ENCODE data around the gene OSCP1.
"Not testable (repeated sequence)": the region's sequence is repeated elsewhere in the genome, so short reads cannot be mapped to it uniquely, and the experiment has no call there.

Gene OSCP1, protein sequence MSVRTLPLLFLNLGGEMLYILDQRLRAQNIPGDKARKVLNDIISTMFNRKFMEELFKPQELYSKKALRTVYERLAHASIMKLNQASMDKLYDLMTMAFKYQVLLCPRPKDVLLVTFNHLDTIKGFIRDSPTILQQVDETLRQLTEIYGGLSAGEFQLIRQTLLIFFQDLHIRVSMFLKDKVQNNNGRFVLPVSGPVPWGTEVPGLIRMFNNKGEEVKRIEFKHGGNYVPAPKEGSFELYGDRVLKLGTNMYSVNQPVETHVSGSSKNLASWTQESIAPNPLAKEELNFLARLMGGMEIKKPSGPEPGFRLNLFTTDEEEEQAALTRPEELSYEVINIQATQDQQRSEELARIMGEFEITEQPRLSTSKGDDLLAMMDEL

DNA sequence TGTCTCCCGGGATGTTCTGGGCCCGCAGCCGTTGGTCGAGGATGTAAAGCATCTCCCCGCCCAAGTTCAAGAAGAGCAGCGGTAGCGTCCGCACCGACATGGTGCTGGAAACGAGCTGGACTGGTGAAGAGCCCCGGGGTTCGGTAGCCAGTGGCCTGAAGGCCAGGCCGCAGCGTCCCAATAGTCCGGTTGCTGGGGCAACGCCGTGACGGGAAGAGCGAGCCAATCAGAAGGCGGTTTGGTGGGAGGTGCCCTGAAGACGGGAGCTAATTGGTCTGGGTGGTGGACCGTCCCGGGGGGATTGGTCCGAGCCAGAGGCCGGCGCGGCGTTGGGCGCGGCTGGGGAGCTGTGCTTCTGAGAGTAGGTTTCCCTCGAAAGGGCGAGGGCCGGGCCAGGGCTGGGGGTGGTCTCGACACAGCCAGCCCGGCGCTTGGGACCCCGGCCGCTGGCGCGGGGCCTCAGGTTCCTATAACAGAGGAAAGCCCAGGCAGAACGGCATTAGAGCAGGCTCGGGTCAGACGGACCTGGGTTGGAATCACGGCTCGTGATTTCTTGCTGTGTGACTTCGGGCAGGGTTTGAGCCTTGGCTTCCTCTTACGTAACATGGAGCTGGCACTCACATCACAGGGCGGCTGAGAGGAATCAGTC lies at the start of gene OSCP1:
TSS of gene OSCP1 (minus strand) at position 182 of the 649 bp plus-strand sequence. CDS start at position 100, 82 bp downstream.
- DNase-seq (ENCODE audit: extremely low read depth, insufficient read length): peak; percentile 93
- no peaks in the 10 kb centered on the region for H3K27me3 ChIP-seq (replicated peaks; ENCODE audit: control insufficient read depth, insufficient read depth, low read length)
- TF ChIP-seq, protein P1, sequence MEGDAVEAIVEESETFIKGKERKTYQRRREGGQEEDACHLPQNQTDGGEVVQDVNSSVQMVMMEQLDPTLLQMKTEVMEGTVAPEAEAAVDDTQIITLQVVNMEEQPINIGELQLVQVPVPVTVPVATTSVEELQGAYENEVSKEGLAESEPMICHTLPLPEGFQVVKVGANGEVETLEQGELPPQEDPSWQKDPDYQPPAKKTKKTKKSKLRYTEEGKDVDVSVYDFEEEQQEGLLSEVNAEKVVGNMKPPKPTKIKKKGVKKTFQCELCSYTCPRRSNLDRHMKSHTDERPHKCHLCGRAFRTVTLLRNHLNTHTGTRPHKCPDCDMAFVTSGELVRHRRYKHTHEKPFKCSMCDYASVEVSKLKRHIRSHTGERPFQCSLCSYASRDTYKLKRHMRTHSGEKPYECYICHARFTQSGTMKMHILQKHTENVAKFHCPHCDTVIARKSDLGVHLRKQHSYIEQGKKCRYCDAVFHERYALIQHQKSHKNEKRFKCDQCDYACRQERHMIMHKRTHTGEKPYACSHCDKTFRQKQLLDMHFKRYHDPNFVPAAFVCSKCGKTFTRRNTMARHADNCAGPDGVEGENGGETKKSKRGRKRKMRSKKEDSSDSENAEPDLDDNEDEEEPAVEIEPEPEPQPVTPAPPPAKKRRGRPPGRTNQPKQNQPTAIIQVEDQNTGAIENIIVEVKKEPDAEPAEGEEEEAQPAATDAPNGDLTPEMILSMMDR (IDR thresholded peaks at IDR 0.05; ENCODE audit: insufficient read depth, low read length, poor library complexity, severe bottlenecking): no peak
- peaks cover 7% of the 10 kb centered on the region for H3K36me3 ChIP-seq (ENCODE audit: control insufficient read depth, insufficient read depth, low read length)
- peak within 1 kb of the TSS; percentile 79 for H3K4me3 ChIP-seq (replicated peaks; ENCODE audit: low read depth, low read length)

DNA sequence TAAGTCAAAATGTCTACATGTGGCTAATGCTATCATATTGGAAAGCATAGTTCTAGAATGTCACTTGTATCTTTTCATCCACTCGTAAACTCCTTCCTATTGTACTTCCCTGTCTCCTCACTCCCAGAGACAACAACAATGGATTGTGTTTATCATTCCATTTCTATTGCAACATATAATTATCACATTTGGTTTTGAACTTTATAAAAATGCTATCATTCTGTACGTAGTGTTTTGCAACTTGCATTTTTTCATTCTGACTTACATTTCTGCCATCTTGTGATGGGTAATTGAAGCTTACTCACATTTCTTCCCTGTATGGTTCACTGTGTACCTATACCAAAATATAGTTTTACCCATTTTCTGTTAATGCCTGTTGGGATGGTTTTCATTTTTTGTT lies 47.0 kb upstream of the OSCP1 start:
- Histone ChIP-seq H3K36me3 (ENCODE audit: control insufficient read depth, insufficient read depth, low read length) (no peaks in the 10 kb centered on the region), H3K4me3 (replicated peaks; ENCODE audit: low read depth, low read length) (no peak overlapping the region), H3K27me3 (replicated peaks; ENCODE audit: control insufficient read depth, insufficient read depth, low read length) (no peaks in the 10 kb centered on the region)
- TF ChIP-seq, protein P1 (IDR thresholded peaks at IDR 0.05; ENCODE audit: insufficient read depth, low read length, poor library complexity, severe bottlenecking): no peak
- no peak for DNase-seq (ENCODE audit: extremely low read depth, insufficient read length)

DNA sequence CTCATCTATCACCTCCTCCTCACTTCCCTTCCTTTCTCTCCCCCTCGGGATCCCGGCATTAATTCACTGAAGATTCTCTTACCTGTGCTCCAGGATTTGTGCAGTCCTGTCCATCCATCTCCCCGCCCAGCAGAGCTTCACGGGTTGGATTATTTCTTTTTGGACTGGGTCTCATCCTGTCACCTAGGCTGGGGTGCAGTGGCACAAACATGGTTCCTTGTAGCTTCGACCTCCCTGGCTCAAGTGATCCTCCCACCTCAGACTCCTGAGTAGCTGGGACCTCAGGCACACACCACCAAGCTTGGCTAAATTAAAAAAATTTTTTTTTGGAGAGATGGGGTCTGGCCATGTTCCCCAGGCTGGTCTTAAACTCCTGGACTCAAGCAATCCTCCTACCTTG lies 44.7 kb upstream of the OSCP1 start:
- no peaks in the 10 kb centered on the region for H3K36me3 ChIP-seq (ENCODE audit: control insufficient read depth, insufficient read depth, low read length)
- no peak for DNase-seq (ENCODE audit: extremely low read depth, insufficient read length)
- no peaks in the 10 kb centered on the region for H3K27me3 ChIP-seq (replicated peaks; ENCODE audit: control insufficient read depth, insufficient read depth, low read length)
- TF ChIP-seq, protein P1 (IDR thresholded peaks at IDR 0.05; ENCODE audit: insufficient read depth, low read length, poor library complexity, severe bottlenecking): no peak
- no peak overlapping the region for H3K4me3 ChIP-seq (replicated peaks; ENCODE audit: low read depth, low read length)

DNA sequence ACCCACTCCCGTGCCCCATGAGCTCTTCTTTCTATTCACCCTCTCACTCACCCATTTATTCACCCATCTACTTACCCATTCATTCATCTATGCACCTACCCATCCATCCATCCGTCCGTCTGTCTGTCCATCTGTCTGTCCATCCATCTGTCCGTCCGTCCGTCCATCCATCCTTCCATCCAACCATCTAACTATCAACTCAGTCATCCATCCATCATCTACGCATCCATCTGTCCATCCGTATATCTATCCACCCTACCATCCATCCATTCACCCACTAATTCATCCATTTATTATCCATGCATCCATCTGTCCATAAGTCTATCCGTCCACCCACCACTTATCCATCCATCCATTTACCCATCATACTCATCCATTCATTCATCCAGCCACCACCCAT lies 43.3 kb upstream of the OSCP1 start:
- no peak for DNase-seq (ENCODE audit: extremely low read depth, insufficient read length)
- TF ChIP-seq, protein P1 (IDR thresholded peaks at IDR 0.05; ENCODE audit: insufficient read depth, low read length, poor library complexity, severe bottlenecking): no peak
- Histone ChIP-seq H3K27me3 (replicated peaks; ENCODE audit: control insufficient read depth, insufficient read depth, low read length) (no peaks in the 10 kb centered on the region), H3K36me3 (ENCODE audit: control insufficient read depth, insufficient read depth, low read length) (no peaks in the 10 kb centered on the region), H3K4me3 (replicated peaks; ENCODE audit: low read depth, low read length) (no peak overlapping the region)

DNA sequence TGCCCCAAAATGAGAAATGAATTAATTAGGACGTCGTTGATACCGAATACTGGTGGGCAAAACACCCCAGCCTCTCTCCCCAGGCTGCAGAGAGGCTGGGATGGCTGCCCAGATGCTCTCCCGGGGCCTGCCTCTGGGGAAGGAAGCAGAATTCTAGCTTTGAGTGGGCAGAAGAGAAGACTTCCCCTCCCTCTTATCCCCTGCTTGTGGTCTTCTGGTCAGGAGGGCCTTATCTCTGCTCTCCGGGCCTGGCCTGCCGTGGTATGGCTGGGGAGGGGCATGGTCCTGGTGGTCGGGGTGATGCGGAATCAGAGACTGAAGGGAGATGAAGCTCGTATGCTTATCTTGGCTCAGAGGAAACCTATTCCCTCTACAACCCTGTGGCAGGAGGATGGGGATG lies 42.2 kb upstream of the OSCP1 start:
- H3K36me3 ChIP-seq (ENCODE audit: control insufficient read depth, insufficient read depth, low read length): no peaks in the 10 kb centered on the region
- no peak for DNase-seq (ENCODE audit: extremely low read depth, insufficient read length)
- H3K4me3 ChIP-seq (replicated peaks; ENCODE audit: low read depth, low read length): no peak overlapping the region
- no peaks in the 10 kb centered on the region for H3K27me3 ChIP-seq (replicated peaks; ENCODE audit: control insufficient read depth, insufficient read depth, low read length)
- TF ChIP-seq, protein P1 (IDR thresholded peaks at IDR 0.05; ENCODE audit: insufficient read depth, low read length, poor library complexity, severe bottlenecking): no peak

DNA sequence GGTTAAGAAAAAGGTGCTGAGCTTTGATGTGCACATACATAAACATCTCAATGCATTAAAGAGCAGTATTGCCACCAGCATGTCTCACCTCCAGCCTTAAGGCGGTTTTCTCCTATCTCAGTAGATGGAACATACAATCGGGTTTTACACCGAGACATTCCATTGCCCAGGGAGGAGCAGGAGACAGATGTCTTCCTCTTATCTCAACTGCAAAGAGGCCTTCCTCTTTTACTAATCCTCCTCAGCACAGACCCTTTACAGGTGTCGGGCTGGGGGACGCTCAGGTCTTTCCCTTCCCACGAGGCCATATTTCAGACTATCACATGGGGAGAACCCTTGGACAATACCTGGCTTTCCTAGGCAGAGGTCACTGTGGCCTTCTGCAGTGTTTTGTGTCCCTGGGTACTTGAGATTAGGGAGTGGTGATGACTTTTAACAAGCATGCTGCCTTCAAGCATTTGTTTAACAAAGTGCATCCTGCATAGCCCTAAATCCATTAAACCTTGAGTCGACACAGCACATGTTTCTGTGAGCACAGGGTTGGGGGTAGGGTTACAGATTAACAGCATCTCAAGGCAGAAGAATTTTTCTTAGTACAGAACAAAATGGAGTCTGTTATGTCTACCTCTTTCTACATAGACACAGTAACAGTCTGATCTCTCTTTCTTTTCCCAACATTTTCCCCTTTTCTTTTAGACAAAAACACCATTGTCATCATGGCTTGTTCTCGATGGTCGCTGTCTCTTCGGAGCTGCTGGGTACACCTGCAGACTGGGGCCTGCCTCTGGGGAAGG lies 39.2 kb upstream of the OSCP1 start:
- not testable (repeated sequence) for H3K4me3 ChIP-seq (replicated peaks; ENCODE audit: low read depth, low read length); H3K27me3 ChIP-seq (replicated peaks; ENCODE audit: control insufficient read depth, insufficient read depth, low read length); H3K36me3 ChIP-seq (ENCODE audit: control insufficient read depth, insufficient read depth, low read length); DNase-seq (ENCODE audit: extremely low read depth, insufficient read length)
